Keratinocyte (primary cell): Measurements from ENCODE around the gene FTO. TPM values are rescaled to one million over a fixed set of nuclear protein-coding genes. Genes with fewer than 3 reads are reported as not detected.

Source experiments
- DNase-seq: peaks from one replicate; pipeline ENCODE4 v3.0.0-alpha.2; 2011; ENCODE audit warnings: low read depth, missing footprints, low spot score
- FAIRE-seq: peaks from 2 replicates; lab custom pipeline; 2011; peaks lifted over from hg19 to GRCh38; lab: Jason Lieb, UNC
- H2AFZ ChIP-seq: 2 replicates; pipeline ENCODE4 v1.6.0; 2012; ENCODE audit warnings: low read length, control low read depth, inconsistent platforms; ENCODE audit not compliant: control insufficient read depth
- H3K27ac ChIP-seq: 2 replicates; pipeline ENCODE4 v1.5.1; 2011; ENCODE audit warnings: low read length; ENCODE audit not compliant: control insufficient read depth, insufficient read depth
- H3K27me3 ChIP-seq: 3 replicates; pipeline ENCODE4 v1.6.0; 2011; ENCODE audit warnings: low read length; ENCODE audit not compliant: control insufficient read depth, insufficient read depth; ENCODE audit errors: extremely low read depth
- H3K36me3 ChIP-seq, 2 experiments: 2 replicates in 1 of 2; 3 replicates in 1 of 2; pipeline ENCODE4 v1.5.1; 2011; ENCODE audit warnings: low read length in 2 of 2, mild to moderate bottlenecking in 1 of 2; ENCODE audit not compliant: control insufficient read depth in 2 of 2, insufficient read depth in 2 of 2; ENCODE audit errors: extremely low read depth in 1 of 2
- H3K4me1 ChIP-seq: 3 replicates; pipeline ENCODE4 v1.5.1; 2011; ENCODE audit warnings: low read length; ENCODE audit not compliant: control insufficient read depth, insufficient read depth; ENCODE audit errors: extremely low read depth
- H3K4me2 ChIP-seq: 3 replicates; pipeline ENCODE4 v1.6.0; 2011; ENCODE audit warnings: low read depth, low read length; ENCODE audit not compliant: control insufficient read depth, insufficient read depth; ENCODE audit errors: extremely low read depth
- H3K4me3 ChIP-seq, 3 experiments: fragments of 200-600 bp in 1 of 3; sonication (generic) in 1 of 3; 2 replicates in 2 of 3; 3 replicates in 1 of 3; pipeline ENCODE4 v1.5.1; 2011 to 2016; ENCODE audit warnings: low read length in 3 of 3, mild to moderate bottlenecking in 3 of 3, control low read depth in 2 of 3, inconsistent platforms in 1 of 3, low read depth in 1 of 3, mixed read lengths in 1 of 3, mixed run types in 1 of 3, moderate library complexity in 1 of 3; ENCODE audit not compliant: control insufficient read depth in 2 of 3, insufficient read depth in 2 of 3; ENCODE audit errors: extremely low read depth in 1 of 3
- H3K79me2 ChIP-seq: 2 replicates; pipeline ENCODE4 v1.6.0; 2012; ENCODE audit warnings: low read length; ENCODE audit not compliant: control insufficient read depth, insufficient read depth
- H3K9ac ChIP-seq: 3 replicates; pipeline ENCODE4 v1.6.0; 2011; ENCODE audit warnings: low read length; ENCODE audit not compliant: control insufficient read depth, insufficient read depth; ENCODE audit errors: extremely low read depth
- H3K9me1 ChIP-seq: 3 replicates; pipeline ENCODE4 v1.6.0; 2011; ENCODE audit warnings: low read length; ENCODE audit not compliant: control insufficient read depth, insufficient read depth; ENCODE audit errors: extremely low read depth
- H3K9me3 ChIP-seq: 2 replicates; pipeline ENCODE4 v1.5.1; 2012; ENCODE audit warnings: low read depth, low read length; ENCODE audit not compliant: control insufficient read depth
- H4K20me1 ChIP-seq: 3 replicates; pipeline ENCODE4 v1.6.0; 2011; ENCODE audit warnings: low read length; ENCODE audit not compliant: control insufficient read depth, insufficient read depth; ENCODE audit errors: extremely low read depth
- EZH2 ChIP-seq: IDR thresholded peaks from one replicate; pipeline ENCODE4 v1.6.1; 2012; ENCODE audit warnings: inconsistent platforms, mild to moderate bottlenecking, low read length, moderate library complexity
- dilution Hi-C: fragments of 300-500 bp; cut with MboI; formaldehyde crosslinking; loops from one replicate; pipeline ENCODE4 v1.7.0; 2020; ENCODE audit warnings: low sequenced_read_pairs; ENCODE audit not compliant: extremely low pct_ligation_motif_present
- polyA plus RNA-seq, 5 experiments: library from polyadenylated mRNA; depleted of rRNA in 3 of 5; stranded (reverse) in 3 of 5; stranded (forward) in 1 of 5; unstranded in 1 of 5; fragments of >200 nt; gene quantifications; 1 replicate in 1 of 5; 2 replicates in 3 of 5; 3 replicates in 1 of 5; pipeline versions ENCODE4 v1.2.1 to v1.2.3, GENCODE V29; 2011 to 2012; ENCODE audit warnings: missing spikeins in 2 of 5, low read depth in 1 of 5, low replicate concordance in 1 of 5
- TF ChIP-seq, protein P1 (sequence below), 3 experiments: IDR thresholded peaks in 1 of 3; conservative IDR thresholded peaks in 1 of 3; optimal IDR thresholded peaks in 1 of 3; 2 replicates in 2 of 3; 3 replicates in 1 of 3; pipeline versions ENCODE3 to v1.5.1; 2011; ENCODE audit warnings: low read length in 3 of 3, mild to moderate bottlenecking in 3 of 3, moderate library complexity in 2 of 3, control low read depth in 1 of 3, inconsistent platforms in 1 of 3; ENCODE audit not compliant: insufficient read depth in 2 of 3; ENCODE audit errors: extremely low read depth in 1 of 3

Gene FTO
- polyA plus RNA-seq, 1 donor (not counting 4 experiments of a cell fraction or from before 2014, with no cell fraction given), result 56.4 TPM

DNA sequence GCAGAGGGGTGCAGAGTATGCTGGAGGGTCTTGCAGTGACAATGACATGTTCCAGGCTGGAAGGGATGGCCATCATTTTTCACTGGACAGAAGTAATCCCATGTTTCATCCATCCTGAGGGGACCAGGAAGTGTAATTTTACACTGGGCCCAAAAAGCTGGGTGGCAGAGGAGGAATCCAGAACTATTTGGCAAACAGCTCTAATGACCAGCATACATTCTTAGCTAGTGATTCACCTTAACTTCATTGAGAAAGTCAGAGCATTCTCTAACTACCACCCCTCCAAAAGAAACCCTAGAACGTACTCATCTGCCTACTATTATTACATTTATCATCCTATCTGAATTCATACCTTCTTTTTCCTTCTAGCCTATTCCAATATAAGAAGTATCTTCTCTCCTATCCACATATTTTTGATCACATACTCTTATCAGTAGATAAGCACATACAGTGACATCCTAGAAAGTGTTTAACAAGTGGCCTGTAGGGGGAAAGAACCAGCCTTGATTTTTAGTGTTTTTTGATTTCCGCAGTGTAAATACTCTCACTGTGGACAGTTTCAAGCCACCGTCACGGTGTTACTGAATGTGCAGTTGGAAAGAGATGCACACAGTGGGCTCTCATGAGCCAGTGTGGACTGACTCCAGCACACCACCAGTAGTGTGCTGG lies 118.1 kb downstream of the FTO start:
- no peaks in the 10 kb centered on the region for H3K9me1 ChIP-seq
- dilution Hi-C loops, result no loop called here
- H3K4me2 ChIP-seq, result peak overlapping the region; percentile 68
- H3K9me3 ChIP-seq, result no peaks in the 10 kb centered on the region
- no peaks in the 10 kb centered on the region for H4K20me1 ChIP-seq
- TF ChIP-seq, protein P1, sequence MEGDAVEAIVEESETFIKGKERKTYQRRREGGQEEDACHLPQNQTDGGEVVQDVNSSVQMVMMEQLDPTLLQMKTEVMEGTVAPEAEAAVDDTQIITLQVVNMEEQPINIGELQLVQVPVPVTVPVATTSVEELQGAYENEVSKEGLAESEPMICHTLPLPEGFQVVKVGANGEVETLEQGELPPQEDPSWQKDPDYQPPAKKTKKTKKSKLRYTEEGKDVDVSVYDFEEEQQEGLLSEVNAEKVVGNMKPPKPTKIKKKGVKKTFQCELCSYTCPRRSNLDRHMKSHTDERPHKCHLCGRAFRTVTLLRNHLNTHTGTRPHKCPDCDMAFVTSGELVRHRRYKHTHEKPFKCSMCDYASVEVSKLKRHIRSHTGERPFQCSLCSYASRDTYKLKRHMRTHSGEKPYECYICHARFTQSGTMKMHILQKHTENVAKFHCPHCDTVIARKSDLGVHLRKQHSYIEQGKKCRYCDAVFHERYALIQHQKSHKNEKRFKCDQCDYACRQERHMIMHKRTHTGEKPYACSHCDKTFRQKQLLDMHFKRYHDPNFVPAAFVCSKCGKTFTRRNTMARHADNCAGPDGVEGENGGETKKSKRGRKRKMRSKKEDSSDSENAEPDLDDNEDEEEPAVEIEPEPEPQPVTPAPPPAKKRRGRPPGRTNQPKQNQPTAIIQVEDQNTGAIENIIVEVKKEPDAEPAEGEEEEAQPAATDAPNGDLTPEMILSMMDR (optimal IDR thresholded peaks at IDR 0.05 in 1 of 3, IDR thresholded peaks at IDR 0.05 in 1 of 3, conservative IDR thresholded peaks at IDR 0.05 in 1 of 3; ENCODE audit: extremely low read depth in 1 of 3, insufficient read depth in 2 of 3, low read length in 3 of 3), result peak in 2 of 3 experiments; percentile 1 to 24
- no peak for TF ChIP-seq EZH2
- no peak overlapping the region for H3K9ac ChIP-seq
- H3K27me3 ChIP-seq, result no peaks in the 10 kb centered on the region
- peak overlapping the region; percentile 65 for H3K27ac ChIP-seq
- no peak overlapping the region for H3K4me3 ChIP-seq
- peaks cover 6% of the 10 kb centered on the region for H3K79me2 ChIP-seq
- DNase-seq, result no peak
- H2AFZ ChIP-seq, result no peak overlapping the region
- peak; percentile 88 for FAIRE-seq
- H3K4me1 ChIP-seq, result peaks cover 37% of the 10 kb centered on the region
- peaks cover 0 to 7% of the 10 kb centered on the region in 2 experiments for H3K36me3 ChIP-seq

DNA sequence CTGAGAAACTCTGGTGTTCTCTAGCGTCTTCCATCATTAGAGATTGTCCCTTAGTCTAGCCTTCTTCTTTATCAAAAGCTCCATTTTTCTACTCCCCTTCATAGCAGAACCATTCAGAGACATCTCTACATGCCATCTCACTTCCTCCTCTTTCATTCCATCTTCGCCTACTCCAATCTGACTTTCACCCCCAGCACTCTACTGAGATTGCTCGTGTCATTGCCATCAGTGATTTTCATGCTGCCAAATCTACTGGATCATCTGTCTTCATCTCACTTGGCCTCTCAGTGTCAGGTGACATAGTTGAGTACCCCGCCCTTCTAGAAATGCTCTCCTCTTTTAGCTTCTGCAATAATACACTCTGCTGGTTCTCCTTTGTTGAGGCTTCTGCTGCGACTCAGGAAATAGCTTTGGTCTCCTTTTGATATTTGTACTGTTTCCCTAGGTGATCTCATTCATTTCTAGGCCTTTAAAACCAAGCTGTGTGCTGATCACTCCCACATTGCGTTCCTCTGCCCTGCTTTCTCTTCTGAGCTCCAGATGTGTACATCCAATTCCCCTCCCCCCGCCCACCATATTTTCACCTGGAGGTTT lies 119.1 kb downstream of the FTO start:
- DNase-seq, result no peak

More for the DNA sequence above, 119.1 kb downstream of the FTO start:
- peaks cover 28% of the 10 kb centered on the region for H3K4me1 ChIP-seq
- H3K4me2 ChIP-seq, result no peak overlapping the region
- H3K9me1 ChIP-seq, result no peaks in the 10 kb centered on the region
- peak; percentile 64 for FAIRE-seq
- no peaks in the 10 kb centered on the region for H4K20me1 ChIP-seq
- no peak for TF ChIP-seq EZH2
- TF ChIP-seq, protein P1 (optimal IDR thresholded peaks at IDR 0.05 in 1 of 3, IDR thresholded peaks at IDR 0.05 in 1 of 3, conservative IDR thresholded peaks at IDR 0.05 in 1 of 3; ENCODE audit: extremely low read depth in 1 of 3, insufficient read depth in 2 of 3, low read length in 3 of 3), result no peak
- peaks cover 6% of the 10 kb centered on the region for H3K79me2 ChIP-seq
- no peaks in the 10 kb centered on the region for H3K27me3 ChIP-seq
- no peak overlapping the region for H2AFZ ChIP-seq
- H3K9ac ChIP-seq, result no peak overlapping the region
- no peaks in the 10 kb centered on the region for H3K9me3 ChIP-seq
- peaks cover 0 to 7% of the 10 kb centered on the region in 2 experiments for H3K36me3 ChIP-seq
- H3K4me3 ChIP-seq, result no peak overlapping the region
- dilution Hi-C loops, result no loop called here
- H3K27ac ChIP-seq, result peak overlapping the region; percentile 65
